Stimulated activated CD4-positive, alpha-beta T cell treated with anti-CD3 and anti-CD28 coated beads, Interleukin-12 subunit alpha, Interleukin-12 subunit beta, amount 100 ng/mL, for 48 hours (primary cell): Measurements from ENCODE around the gene SPI1.

Experiments used
- DNase-seq, 3 donors: peaks; one replicate each; pipeline ENCODE4 v3.0.0-alpha.2; 2020; ENCODE audit warnings: low read depth in 2 of 3, low spot score in 1 of 3

The SPI1 gene

GRCh38 chr11:47407746-47408590 lies 29.6 kb upstream of the SPI1 start, which contains the start of gene SLC39A13:
SLC39A13 (plus strand) TSS chr11:47408590; CDS start chr11:47410095, 1,505 bp downstream.
- peak; percentile 89 to 91 (median 89) for DNase-seq

- no peak for DNase-seq
Measured at GRCh38 chr11:47406896-47407745, 28.8 kb upstream of the SPI1 start.

- DNase-seq: no peak
Measured at GRCh38 chr11:47403571-47403970, 25.2 kb upstream of the SPI1 start.

GRCh38 chr11:47403135-47403534 lies 24.8 kb upstream of the SPI1 start:
- DNase-seq: no peak

- DNase-seq: no peak
Measured at GRCh38 chr11:47400768-47401279, 22.5 kb upstream of the SPI1 start.

GRCh38 chr11:47399860-47400767 lies 21.8 kb upstream of the SPI1 start:
- no peak for DNase-seq

- no peak for DNase-seq
Measured at GRCh38 chr11:47398551-47398950, 20.2 kb upstream of the SPI1 start.

GRCh38 chr11:47398011-47398410 lies 19.7 kb upstream of the SPI1 start:
- no peak for DNase-seq

- DNase-seq: no peak
Measured at GRCh38 chr11:47396049-47396320, 17.6 kb upstream of the SPI1 start.

- DNase-seq: no peak
Measured at GRCh38 chr11:47395223-47396048, 17.1 kb upstream of the SPI1 start.

- DNase-seq: peak in 2 of 3 donors; percentile 37 to 54
Measured at GRCh38 chr11:47394322-47395222, 16.2 kb upstream of the SPI1 start.

GRCh38 chr11:47394050-47394321 lies 15.6 kb upstream of the SPI1 start:
- DNase-seq: no peak

- DNase-seq: no peak
Measured at GRCh38 chr11:47393163-47394049, 15.1 kb upstream of the SPI1 start.

GRCh38 chr11:47392546-47393162 lies 14.3 kb upstream of the SPI1 start:
- DNase-seq: no peak

- no peak for DNase-seq
Measured at GRCh38 chr11:47391711-47392432, 13.5 kb upstream of the SPI1 start.

GRCh38 chr11:47391077-47391583 lies 12.8 kb upstream of the SPI1 start:
- DNase-seq: no peak

- no peak for DNase-seq
Measured at GRCh38 chr11:47390422-47390760, 12.0 kb upstream of the SPI1 start.
